K562 (cell line): ENCODE measurements around the gene LEUTX. TPM values are rescaled to one million over a fixed set of nuclear protein-coding genes. Genes with fewer than 3 reads are reported as not detected.

Source experiments
- ATAC-seq: fragments of 200-7000 bp; cut with Tn5 transposase; 3 replicates; pipeline ENCODE4 v1.9.1; 2020; ENCODE audit warnings: moderate library complexity
- BruUV-seq: library from RNA; stranded (reverse); fragments of 400-500 nt; replicated peaks from 2 replicates; lab custom pipeline; 2021; lab: Mats Ljungman, UMichigan
- CTCF ChIA-PET: fragments of 300-600 bp; formaldehyde crosslinking; extraction: SDS; loops from one replicate; lab custom pipeline; 2021; ENCODE audit warnings: low intra/inter-chr PET ratio; lab: Yijun Ruan, JAX
- POLR2A ChIA-PET: fragments of 300-600, 350-650 bp; sonication (Branson Sonifier 250); formaldehyde crosslinking; extraction: SDS; loops from one replicate; lab custom pipeline; 2021; ENCODE audit warnings: antibody characterized with exemption, inconsistent platforms; lab: Yijun Ruan, JAX
- DNase-seq, 4 experiments: peaks; one replicate each; pipeline versions ENCODE4 v3.0.0 to v3.0.0-alpha.2; 2011 to 2018; ENCODE audit warnings: low spot score in 3 of 4, mixed read lengths in 3 of 4; ENCODE audit errors: extremely low read depth in 1 of 4
- FAIRE-seq: peaks from 2 replicates; lab custom pipeline; 2011; peaks lifted over from hg19 to GRCh38; lab: Jason Lieb, UNC
- H2AFZ ChIP-seq: 2 replicates; pipeline ENCODE4 v1.6.0; 2011; ENCODE audit warnings: low read depth, low read length, control low read depth, inconsistent platforms
- H3K27ac ChIP-seq: fragments of 200-600 bp; 3 replicates; pipeline ENCODE4 v1.8.0; 2011; ENCODE audit warnings: low read depth, mild to moderate bottlenecking, control low read depth, inconsistent platforms, low read length, moderate library complexity, mixed read lengths; ENCODE audit errors: extremely low read depth
- H3K27me3 ChIP-seq, 2 experiments: fragments of 300-600 bp in 1 of 2; 2 replicates in 1 of 2; 3 replicates in 1 of 2; pipeline versions ENCODE4 v1.6.0 to v1.8.0; 2011; ENCODE audit warnings: inconsistent platforms in 2 of 2, low read length in 2 of 2, mild to moderate bottlenecking in 1 of 2, mixed read lengths in 1 of 2, moderate library complexity in 1 of 2; ENCODE audit not compliant: control insufficient read depth in 2 of 2, insufficient read depth in 2 of 2
- H3K36me3 ChIP-seq: fragments of 300-600 bp; 3 replicates; pipeline ENCODE4 v1.8.0; 2011; ENCODE audit warnings: mild to moderate bottlenecking, low read length, inconsistent platforms; ENCODE audit not compliant: control insufficient read depth, insufficient read depth
- H3K4me1 ChIP-seq, 2 experiments: fragments of 200-600 bp in 1 of 2; replicated peaks in 1 of 2; 2 replicates in 1 of 2; 3 replicates in 1 of 2; pipeline versions ENCODE4 v1.5.1 to v1.8.0; 2011; ENCODE audit warnings: inconsistent platforms in 2 of 2, low read length in 2 of 2, mild to moderate bottlenecking in 1 of 2, mixed read lengths in 1 of 2, moderate library complexity in 1 of 2; ENCODE audit not compliant: control insufficient read depth in 2 of 2, insufficient read depth in 2 of 2
- H3K4me2 ChIP-seq: 2 replicates; pipeline ENCODE4 v1.6.1; 2011; ENCODE audit warnings: low read length, control low read depth, inconsistent platforms, mixed read lengths; ENCODE audit not compliant: insufficient read depth
- H3K4me3 ChIP-seq: fragments of 200-600 bp; sonication (generic), shearing (Covaris generic); 2 replicates; pipeline ENCODE4 v1.5.1; 2016; ENCODE audit warnings: control low read depth, inconsistent platforms
- H3K79me2 ChIP-seq: fragments of 200-600 bp; 3 replicates; pipeline ENCODE4 v1.8.0; 2011; ENCODE audit warnings: low read length, inconsistent platforms; ENCODE audit not compliant: control insufficient read depth, insufficient read depth
- H3K9ac ChIP-seq, 2 experiments: 2 replicates each; pipeline versions ENCODE4 v1.6.0 to v1.6.1; 2011; ENCODE audit warnings: low read depth in 2 of 2, low read length in 2 of 2, control low read depth in 1 of 2, inconsistent platforms in 1 of 2, mild to moderate bottlenecking in 1 of 2, mixed read lengths in 1 of 2; ENCODE audit not compliant: insufficient read depth in 1 of 2
- H3K9me1 ChIP-seq: one replicate; pipeline ENCODE4 v1.6.0; 2011; ENCODE audit warnings: inconsistent platforms, mild to moderate bottlenecking, low read length, moderate library complexity; ENCODE audit not compliant: control insufficient read depth, insufficient read depth
- H3K9me3 ChIP-seq: replicated peaks from 2 replicates; pipeline ENCODE4 v1.5.1; 2011; ENCODE audit warnings: low read depth, low read length, inconsistent platforms; ENCODE audit not compliant: control insufficient read depth, insufficient read depth
- H4K20me1 ChIP-seq: replicated peaks from 2 replicates; pipeline ENCODE4 v1.6.1; 2011; ENCODE audit warnings: low read length, inconsistent platforms, mixed read lengths; ENCODE audit not compliant: control insufficient read depth, insufficient read depth
- AFF1 ChIP-seq, 2 experiments: fragments of 450-650 bp; IDR thresholded peaks; 2 replicates each; pipeline ENCODE4 v1.6.1; 2018; ENCODE audit warnings: mild to moderate bottlenecking in 2 of 2, low read depth in 1 of 2; ENCODE audit not compliant: partially characterized antibody in 2 of 2
- E2F1 ChIP-seq: sonication (generic); formaldehyde crosslinking; IDR thresholded peaks from 2 replicates; pipeline ENCODE4 v1.8.1; 2023; ENCODE audit warnings: mild to moderate bottlenecking, missing genetic modification reagents, moderate library complexity
- RREB1 ChIP-seq: fragments of 250-450 bp; sonication (Bioruptor Pico); IDR thresholded peaks from 2 replicates; pipeline ENCODE4 v1.4.0; 2020
- SPI1 ChIP-seq: IDR thresholded peaks from 2 replicates; pipeline ENCODE4 v1.6.1; 2011; ENCODE audit warnings: low read depth, low read length, control low read depth, borderline replicate concordance
- WGBS: fragments of 100-300 bp; shearing (Covaris generic); methylation state at CpG from one replicate; pipeline ENCODE4 v1.1.6; 2016; ENCODE audit warnings: low coverage, mixed read lengths; ENCODE audit not compliant: insufficient coverage; ENCODE audit errors: missing lambda C conversion rate; 5-methylcytosine and 5-hydroxymethylcytosine counted together
- in situ Hi-C: fragments of 300-500 bp; cut with MboI; formaldehyde crosslinking; loops from 4 replicates; pipeline ENCODE4 v1.15.0; 2018; ENCODE audit warnings: inconsistent platforms, mixed read lengths
- intact Hi-C: fragments of 100-400 bp; cut with micrococcal nuclease; formaldehyde crosslinking; loops from 2 replicates; pipeline ENCODE4 v1.14.2; 2022
- polyA plus RNA-seq, 8 experiments: library from polyadenylated mRNA; depleted of rRNA in 4 of 8; stranded (reverse) in 5 of 8; unstranded in 3 of 8; fragments of >200 nt; fragmentation: Nextera tagmentation in 2 of 8; fragmentation: Illumina TruSeq in 1 of 8; extraction: Ambion mirVana in 2 of 8; extraction: Trizol in 1 of 8; gene quantifications; 2 replicates each; pipeline versions ENCODE4 v1.2.1 to v1.2.3, GENCODE V29; 2011 to 2014; ENCODE audit warnings: inconsistent platforms in 1 of 8, missing spikeins in 1 of 8
- total RNA-seq, 7 experiments: library from RNA; depleted of rRNA in 6 of 7; stranded (reverse); fragments of >200 nt in 6 of 7; fragmentation: Illumina TruSeq in 2 of 7; extraction: Trizol in 2 of 7; gene quantifications; 2 replicates each; pipeline versions ENCODE4 v1.2.1 to v1.2.3, GENCODE V29; 2011 to 2021; ENCODE audit warnings: low replicate concordance in 1 of 7

The LEUTX gene
- total and polyA plus RNA-seq, 9 of the 15 experiments (the other 6 are each of a cell fraction or from before 2014, with no cell fraction given), result not detected

GRCh38 chr19:39738814-39739213, 39.8 kb upstream of the LEUTX start:
- H3K27me3 ChIP-seq, result peaks cover 0 to 5% of the 10 kb centered on the region in 2 experiments; a peak in 1 of 5 replicates
- intact Hi-C loops, result no loop called here
- H3K27ac ChIP-seq, result no peak overlapping the region

More at GRCh38 chr19:39738814-39739213, 39.8 kb upstream of the LEUTX start:
- no peaks in the 10 kb centered on the region for H3K79me2 ChIP-seq
- no peak overlapping the region for H2AFZ ChIP-seq
- H3K36me3 ChIP-seq, result no peaks in the 10 kb centered on the region
- H3K9ac ChIP-seq, result no peak overlapping the region
- no peak for DNase-seq
- ChIA-PET POLR2A (no interaction called here), CTCF (no interaction called here)
- ATAC-seq, result no peak
- TF ChIP-seq SPI1 (peak; percentile 51; the same call in 1 of the 2 replicates), RREB1 (CRISPR knock-in tag) (no peak), AFF1 (IDR thresholded peaks at IDR 0.05; ENCODE audit: low read depth in 1 of 2, partially characterized antibody in 2 of 2) (no peak), E2F1 (no peak)
- WGBS, result 0% methylated on average over 3 of the region's 3 CpGs
- H3K4me1 ChIP-seq, result no peaks in the 10 kb centered on the region
- in situ Hi-C loops, result no loop called here
- no peaks in the 10 kb centered on the region for H3K9me3 ChIP-seq
- H3K4me3 ChIP-seq, result no peak overlapping the region
- H3K4me2 ChIP-seq, result no peak overlapping the region
- no TSS peak for BruUV-seq
- FAIRE-seq, result no peak
- H3K9me1 ChIP-seq, result no peaks in the 10 kb centered on the region
- no peaks in the 10 kb centered on the region for H4K20me1 ChIP-seq
